Vagina (tissue), 2 donors: Measurements from ENCODE around the gene SNAP47.

Experiments
- POLR2A ChIP-seq, 2 donors: fragments of 450-650 bp; IDR thresholded peaks; one replicate each; pipeline ENCODE4 v1.6.1; 2017; ENCODE audit warnings: antibody characterized with exemption in 2 of 2, mild to moderate bottlenecking in 2 of 2, moderate library complexity in 2 of 2
- POLR2AphosphoS5 ChIP-seq, 2 donors: sonication (generic); formaldehyde crosslinking; IDR thresholded peaks; one replicate each; pipeline ENCODE4 v1.9.0; 2017; ENCODE audit warnings: antibody characterized with exemption in 2 of 2, mild to moderate bottlenecking in 2 of 2, low read depth in 1 of 2; ENCODE audit not compliant: insufficient read depth in 1 of 2
- TF ChIP-seq, protein P1 (sequence below), 3 experiments: fragments of 450-650 bp in 2 of 3; fragments of 200-600 bp in 1 of 3; sonication (generic) in 1 of 3; IDR thresholded peaks; one replicate each; pipeline ENCODE4 v1.5.1; 2017 to 2019; ENCODE audit warnings: antibody characterized with exemption in 3 of 3, mild to moderate bottlenecking in 2 of 3, moderate library complexity in 2 of 3

DNA sequence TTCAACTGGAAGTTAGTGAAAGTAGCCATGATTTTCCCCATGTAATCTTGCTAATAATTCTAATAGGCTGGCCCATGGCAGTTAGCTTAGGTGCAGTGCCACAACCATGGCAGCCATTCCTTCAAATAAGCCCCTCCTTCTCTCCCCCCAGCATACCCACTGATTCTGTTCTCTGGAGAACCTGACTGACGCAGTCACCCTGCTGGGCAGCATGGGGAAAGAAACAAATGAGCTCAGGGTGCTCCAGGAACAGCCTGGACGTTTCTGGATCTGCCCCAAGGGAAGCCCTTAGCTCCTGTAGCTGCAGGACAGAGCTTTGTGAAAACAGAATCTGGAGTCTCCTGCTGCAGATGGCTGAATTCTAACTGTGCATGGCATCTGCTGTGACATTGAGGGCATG, 22.5 kb downstream of the SNAP47 start:
- TF ChIP-seq, protein P1, sequence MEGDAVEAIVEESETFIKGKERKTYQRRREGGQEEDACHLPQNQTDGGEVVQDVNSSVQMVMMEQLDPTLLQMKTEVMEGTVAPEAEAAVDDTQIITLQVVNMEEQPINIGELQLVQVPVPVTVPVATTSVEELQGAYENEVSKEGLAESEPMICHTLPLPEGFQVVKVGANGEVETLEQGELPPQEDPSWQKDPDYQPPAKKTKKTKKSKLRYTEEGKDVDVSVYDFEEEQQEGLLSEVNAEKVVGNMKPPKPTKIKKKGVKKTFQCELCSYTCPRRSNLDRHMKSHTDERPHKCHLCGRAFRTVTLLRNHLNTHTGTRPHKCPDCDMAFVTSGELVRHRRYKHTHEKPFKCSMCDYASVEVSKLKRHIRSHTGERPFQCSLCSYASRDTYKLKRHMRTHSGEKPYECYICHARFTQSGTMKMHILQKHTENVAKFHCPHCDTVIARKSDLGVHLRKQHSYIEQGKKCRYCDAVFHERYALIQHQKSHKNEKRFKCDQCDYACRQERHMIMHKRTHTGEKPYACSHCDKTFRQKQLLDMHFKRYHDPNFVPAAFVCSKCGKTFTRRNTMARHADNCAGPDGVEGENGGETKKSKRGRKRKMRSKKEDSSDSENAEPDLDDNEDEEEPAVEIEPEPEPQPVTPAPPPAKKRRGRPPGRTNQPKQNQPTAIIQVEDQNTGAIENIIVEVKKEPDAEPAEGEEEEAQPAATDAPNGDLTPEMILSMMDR (IDR thresholded peaks at IDR 0.05) = no peak
- TF ChIP-seq POLR2A (IDR thresholded peaks at IDR 0.05) = no peak
- TF ChIP-seq POLR2AphosphoS5 (IDR thresholded peaks at IDR 0.05; ENCODE audit: insufficient read depth in 1 of 2, low read depth in 1 of 2) = no peak
